ENCODE data around the gene CBX4.

DNA sequence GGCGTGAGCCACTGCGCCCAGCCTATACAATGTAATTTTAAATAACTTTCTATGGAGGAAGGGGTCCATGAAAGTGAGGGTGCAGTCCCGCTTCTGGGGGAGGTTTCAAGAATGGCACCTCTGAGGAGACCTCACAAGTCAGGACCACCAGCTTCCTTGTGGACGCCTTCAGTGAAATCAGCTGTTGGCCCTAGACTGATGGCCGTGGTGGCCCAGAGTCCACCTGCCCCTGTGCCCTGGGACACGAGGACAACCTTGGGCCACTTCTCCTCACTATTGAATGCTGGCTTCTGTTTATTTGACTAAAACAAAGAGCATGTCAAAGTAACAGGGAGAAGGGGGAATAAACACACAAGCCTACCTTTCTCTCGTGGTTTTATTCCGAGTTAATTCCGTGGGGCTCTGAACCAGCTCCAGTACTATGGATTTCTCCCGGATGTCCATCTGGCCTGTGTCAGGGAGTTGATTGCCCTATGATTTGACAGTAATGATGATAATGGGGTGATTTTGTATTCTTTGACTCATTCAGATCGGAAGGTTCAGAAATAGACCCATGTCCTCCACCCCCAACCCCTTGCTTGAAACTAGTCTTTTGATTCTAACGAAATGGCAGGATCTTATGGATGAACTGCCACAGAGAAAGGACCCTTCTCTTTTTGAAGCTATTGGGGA lies 8.6 kb upstream of the CBX4 start:
- TF ChIP-seq, protein P1, sequence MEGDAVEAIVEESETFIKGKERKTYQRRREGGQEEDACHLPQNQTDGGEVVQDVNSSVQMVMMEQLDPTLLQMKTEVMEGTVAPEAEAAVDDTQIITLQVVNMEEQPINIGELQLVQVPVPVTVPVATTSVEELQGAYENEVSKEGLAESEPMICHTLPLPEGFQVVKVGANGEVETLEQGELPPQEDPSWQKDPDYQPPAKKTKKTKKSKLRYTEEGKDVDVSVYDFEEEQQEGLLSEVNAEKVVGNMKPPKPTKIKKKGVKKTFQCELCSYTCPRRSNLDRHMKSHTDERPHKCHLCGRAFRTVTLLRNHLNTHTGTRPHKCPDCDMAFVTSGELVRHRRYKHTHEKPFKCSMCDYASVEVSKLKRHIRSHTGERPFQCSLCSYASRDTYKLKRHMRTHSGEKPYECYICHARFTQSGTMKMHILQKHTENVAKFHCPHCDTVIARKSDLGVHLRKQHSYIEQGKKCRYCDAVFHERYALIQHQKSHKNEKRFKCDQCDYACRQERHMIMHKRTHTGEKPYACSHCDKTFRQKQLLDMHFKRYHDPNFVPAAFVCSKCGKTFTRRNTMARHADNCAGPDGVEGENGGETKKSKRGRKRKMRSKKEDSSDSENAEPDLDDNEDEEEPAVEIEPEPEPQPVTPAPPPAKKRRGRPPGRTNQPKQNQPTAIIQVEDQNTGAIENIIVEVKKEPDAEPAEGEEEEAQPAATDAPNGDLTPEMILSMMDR (IDR thresholded peaks at IDR 0.05; ENCODE audit: insufficient read depth, low read depth, low read length) = no peak
- TF ChIP-seq EZH2 (IDR thresholded peaks at IDR 0.05; ENCODE audit: insufficient read depth, low read length) = no peak
